GM12891 (cell line): ENCODE results near the gene PKP2.

Experiments used
- POLR2A ChIP-seq: IDR thresholded peaks from 2 replicates; pipeline ENCODE4 v1.6.1; 2011; ENCODE audit warnings: low read depth, low read length, control low read depth
- SPI1 ChIP-seq: IDR thresholded peaks from 2 replicates; pipeline ENCODE4 v1.6.1; 2011; ENCODE audit warnings: low read depth, low read length, control low read depth

- no peak for TF ChIP-seq POLR2A
- no peak for TF ChIP-seq SPI1
Measured at GRCh38 chr12:32757157-32757556, 139.4 kb downstream of the PKP2 start.
